Epithelial cell of proximal tubule (primary cell): ENCODE results near the gene ARHGAP26. TPM values are rescaled to one million over a fixed set of nuclear protein-coding genes. Genes with fewer than 3 reads are reported as not detected.
"Not testable (repeated sequence)": the region's sequence is repeated elsewhere in the genome, so short reads cannot be mapped to it uniquely, and the experiment has no call there.

Experiments used
- DNase-seq: peaks from one replicate; pipeline ENCODE4 v3.0.0-alpha.2; 2011; ENCODE audit warnings: low read depth
- H3K4me3 ChIP-seq: 2 replicates; pipeline ENCODE4 v1.5.1; 2011; ENCODE audit warnings: low read depth, mild to moderate bottlenecking, low read length
- CTCF ChIP-seq: conservative IDR thresholded peaks from 2 replicates; pipeline ENCODE4 v1.5.1; 2012; ENCODE audit warnings: low read depth, mild to moderate bottlenecking, low read length
- total RNA-seq: library from RNA; depleted of rRNA; stranded (reverse); fragments of >200 nt; gene quantifications from 2 replicates; pipeline ENCODE4 v1.2.3, GENCODE V29; 2015

ARHGAP26 gene
- total RNA-seq, 1 donor from 2014 or later = 7.0 TPM

GRCh38 chr5:143084407-143084806 lies 314.2 kb downstream of the ARHGAP26 start:
- H3K4me3 ChIP-seq = no peak overlapping the region
- TF ChIP-seq CTCF = no peak
- DNase-seq = no peak

DNA sequence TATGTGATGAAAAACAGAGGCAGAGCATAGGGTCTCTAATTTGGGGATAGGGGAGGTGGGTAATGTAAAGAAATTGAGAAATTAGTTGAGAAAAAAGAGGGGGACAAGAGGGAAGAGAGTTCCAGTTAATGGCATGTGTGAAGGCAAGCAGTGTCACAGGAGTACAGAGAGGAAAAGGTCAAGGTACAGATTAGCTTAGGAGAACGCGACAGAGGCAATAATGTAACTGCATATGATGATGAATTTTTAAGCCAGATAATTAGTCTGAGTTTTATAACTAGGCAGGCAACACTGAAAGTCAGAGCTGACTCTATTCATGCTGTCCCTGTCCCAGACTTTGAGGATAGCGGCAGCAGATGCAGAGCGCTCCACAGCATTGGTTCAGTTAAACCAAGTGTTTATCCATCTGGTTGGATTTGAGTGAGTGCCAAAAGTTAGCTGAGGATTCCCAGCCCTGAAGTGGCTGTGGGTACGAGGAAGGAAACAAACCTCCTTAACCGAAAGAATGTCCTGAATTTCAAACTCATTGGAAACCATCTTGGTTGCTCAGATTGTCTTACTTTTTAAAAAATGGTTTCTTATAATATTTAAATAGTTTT lies 315.2 kb downstream of the ARHGAP26 start:
- no peak for DNase-seq
- no peak for TF ChIP-seq CTCF
- no peak overlapping the region for H3K4me3 ChIP-seq

- no peak for DNase-seq
- no peak for TF ChIP-seq CTCF
- no peak overlapping the region for H3K4me3 ChIP-seq
Measured at GRCh38 chr5:143086546-143086907, 316.4 kb downstream of the ARHGAP26 start.

DNA sequence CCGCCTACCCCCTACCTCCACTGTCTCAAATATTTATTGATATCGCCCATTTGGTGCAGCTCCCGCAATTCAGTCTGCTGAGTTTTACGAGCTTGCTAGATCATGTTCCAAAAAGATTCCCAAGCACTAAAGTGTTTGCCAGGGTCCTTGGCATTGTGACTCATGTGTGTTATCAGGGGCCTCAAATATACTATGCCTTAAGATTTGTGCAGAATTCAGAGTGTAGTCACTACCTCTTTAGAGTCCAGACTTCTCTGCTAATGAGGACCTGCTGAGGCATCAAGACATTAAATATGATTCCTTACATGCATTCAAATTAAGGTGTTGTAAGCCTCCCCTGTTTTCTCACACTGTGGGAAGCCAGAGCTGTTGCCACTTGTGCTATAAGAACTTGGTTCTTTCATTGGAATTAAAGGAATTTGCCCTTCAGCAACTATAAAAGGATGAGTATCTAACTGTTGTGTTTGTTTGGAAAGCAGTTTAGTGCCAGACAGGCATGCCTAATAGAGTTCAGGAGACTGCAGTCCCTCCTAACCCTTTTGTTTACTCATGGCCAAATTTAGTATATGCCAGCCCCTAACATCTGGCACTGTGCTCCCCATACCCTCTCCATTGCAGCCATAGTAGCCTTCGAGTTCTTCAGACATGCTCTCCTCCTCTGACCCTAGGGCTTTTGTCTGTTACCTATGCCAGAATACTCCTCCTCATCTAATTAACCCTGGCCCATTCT lies 316.9 kb downstream of the ARHGAP26 start:
- no peak for DNase-seq
- TF ChIP-seq CTCF = no peak
- H3K4me3 ChIP-seq = no peak overlapping the region

GRCh38 chr5:143088702-143089101 lies 318.5 kb downstream of the ARHGAP26 start:
- DNase-seq, H3K4me3 ChIP-seq: not testable (repeated sequence)

DNA sequence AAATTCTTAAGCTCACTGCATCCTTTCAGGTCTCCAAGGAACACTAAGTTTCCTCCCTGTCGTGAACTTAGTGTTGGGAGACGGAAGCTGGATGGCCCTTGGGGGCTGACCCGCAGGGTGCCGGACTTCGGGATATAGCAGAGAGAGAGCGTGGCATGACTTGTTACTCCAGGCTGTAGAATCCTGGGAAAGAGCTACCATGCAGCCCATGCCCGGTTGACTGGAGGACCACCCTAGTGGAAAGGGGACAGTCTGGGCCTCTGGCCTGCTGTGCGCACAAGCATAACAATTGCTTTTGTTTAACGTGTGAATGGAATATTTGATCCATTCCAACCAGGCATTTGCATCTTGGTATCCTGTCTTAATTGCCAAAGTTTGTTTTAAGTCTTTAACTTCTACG lies 319.9 kb downstream of the ARHGAP26 start:
- not testable (repeated sequence) for DNase-seq, H3K4me3 ChIP-seq

- H3K4me3 ChIP-seq, DNase-seq: not testable (repeated sequence)
Measured at GRCh38 chr5:143092711-143093451, 322.7 kb downstream of the ARHGAP26 start.

DNA sequence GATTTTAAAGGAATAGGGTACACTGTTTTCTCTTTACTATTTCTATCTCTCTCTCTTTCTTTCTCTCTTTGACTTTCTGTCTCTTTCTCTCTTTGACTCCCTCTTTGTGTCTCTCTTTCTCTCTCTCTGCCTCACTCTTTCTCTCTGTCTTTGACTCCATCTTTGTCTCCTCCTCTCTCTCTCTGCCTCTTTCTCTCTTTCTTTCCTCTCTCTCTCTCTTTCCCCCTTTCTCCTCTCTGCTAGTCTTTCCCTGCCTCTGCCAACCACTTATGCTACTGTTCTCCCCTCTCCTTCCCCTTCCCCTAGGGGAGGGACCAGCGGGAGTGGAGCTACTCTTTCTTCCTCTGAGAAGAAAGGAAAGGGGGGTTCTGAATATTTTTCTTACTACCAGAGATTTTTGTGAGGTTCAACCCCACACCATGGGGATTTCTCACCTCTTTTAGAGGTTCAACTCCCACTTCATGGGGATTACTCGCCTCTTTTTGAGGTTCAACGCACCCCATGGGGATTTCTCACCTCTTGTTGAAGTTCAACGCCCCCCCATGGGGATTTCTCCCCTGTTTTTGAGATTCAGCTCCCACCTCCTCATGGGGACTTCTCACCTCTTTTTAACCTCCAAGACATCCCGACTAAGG lies 323.4 kb downstream of the ARHGAP26 start:
- no peak for DNase-seq
- no peak overlapping the region for H3K4me3 ChIP-seq
- no peak for TF ChIP-seq CTCF
